ENCODE data around the gene JADE3. TPM values are rescaled to one million over a fixed set of nuclear protein-coding genes. Genes with fewer than 3 reads are reported as not detected.

The JADE3 gene
- total and polyA plus RNA-seq, 3 experiments from 2014 or later = 1.6 TPM; not detected in 1

GRCh38 chrX:46984705-46985104, 72.5 kb downstream of the JADE3 start:
- no peak overlapping the region for H3K27ac Mint-ChIP-seq

GRCh38 chrX:46989548-46989947, 77.3 kb downstream of the JADE3 start:
- no peak for DNase-seq
- no peak overlapping the region for H3K4me3 Mint-ChIP-seq
- H3K9me3 ChIP-seq (ENCODE audit: low read length) = no peaks in the 10 kb centered on the region
- H3K4me1 Mint-ChIP-seq = no peaks in the 10 kb centered on the region
- H3K9me3 Mint-ChIP-seq = peaks cover 0 to 2% (median 0%) of the 10 kb centered on the region in 5 donors
- no peaks in the 10 kb centered on the region for H3K36me3 Mint-ChIP-seq
- peaks cover 0 to 9% of the 10 kb centered on the region in 2 donors for H3K27me3 Mint-ChIP-seq
- CTCF ChIA-PET = no interaction called here
- H3K4me3 ChIP-seq (ENCODE audit: low read length) = no peak overlapping the region
- H3K27ac ChIP-seq (ENCODE audit: low read depth, low read length) = no peak overlapping the region
- H3K27me3 ChIP-seq (ENCODE audit: insufficient read depth, low read length, poor library complexity, severe bottlenecking) = no peaks in the 10 kb centered on the region
- POLR2A ChIA-PET = no interaction called here
- H3K36me3 ChIP-seq (ENCODE audit: insufficient read depth, low read length) = no peaks in the 10 kb centered on the region
- no peak overlapping the region for H3K27ac Mint-ChIP-seq
- H3K4me1 ChIP-seq (ENCODE audit: insufficient read depth, low read length) = no peaks in the 10 kb centered on the region

More at GRCh38 chrX:46984705-46985104, 72.5 kb downstream of the JADE3 start:
- H3K4me1 Mint-ChIP-seq = no peaks in the 10 kb centered on the region
- no peak overlapping the region for H3K4me3 Mint-ChIP-seq
- Histone ChIP-seq H3K4me1 (ENCODE audit: insufficient read depth, low read length) (no peaks in the 10 kb centered on the region), H3K36me3 (ENCODE audit: insufficient read depth, low read length) (no peaks in the 10 kb centered on the region), H3K27ac (ENCODE audit: low read depth, low read length) (no peak overlapping the region), H3K9me3 (ENCODE audit: low read length) (no peaks in the 10 kb centered on the region), H3K4me3 (ENCODE audit: low read length) (no peak overlapping the region), H3K27me3 (ENCODE audit: insufficient read depth, low read length, poor library complexity, severe bottlenecking) (no peaks in the 10 kb centered on the region)
- ChIA-PET CTCF (no interaction called here), POLR2A (no interaction called here)
- H3K9me3 Mint-ChIP-seq = peaks cover 0 to 2% (median 0%) of the 10 kb centered on the region in 5 donors
- no peak for DNase-seq
- H3K27me3 Mint-ChIP-seq = peaks cover 0 to 6% of the 10 kb centered on the region in 2 donors
- H3K36me3 Mint-ChIP-seq = no peaks in the 10 kb centered on the region

GRCh38 chrX:46991664-46992063, 79.4 kb downstream of the JADE3 start:
- H3K4me3 Mint-ChIP-seq = no peak overlapping the region
- no peaks in the 10 kb centered on the region for H3K36me3 Mint-ChIP-seq
- no peak for DNase-seq

GRCh38 chrX:46992070-46992469, 79.8 kb downstream of the JADE3 start:
- no peaks in the 10 kb centered on the region for H3K4me1 Mint-ChIP-seq
- peaks cover 0 to 2% (median 0%) of the 10 kb centered on the region in 5 donors for H3K9me3 Mint-ChIP-seq
- no peaks in the 10 kb centered on the region for H3K4me1 ChIP-seq (ENCODE audit: insufficient read depth, low read length)
- H3K9me3 ChIP-seq (ENCODE audit: low read length) = no peaks in the 10 kb centered on the region
- no peak overlapping the region for H3K27ac Mint-ChIP-seq
- H3K27me3 ChIP-seq (ENCODE audit: insufficient read depth, low read length, poor library complexity, severe bottlenecking) = no peaks in the 10 kb centered on the region
- DNase-seq = no peak
- ChIA-PET CTCF (no interaction called here), POLR2A (no interaction called here)
- H3K4me3 Mint-ChIP-seq = peak overlapping the region in 1 of 7 donors; percentile 34
- no peaks in the 10 kb centered on the region for H3K36me3 ChIP-seq (ENCODE audit: insufficient read depth, low read length)
- peaks cover 0 to 13% of the 10 kb centered on the region in 2 donors for H3K27me3 Mint-ChIP-seq
- H3K36me3 Mint-ChIP-seq = no peaks in the 10 kb centered on the region
- H3K27ac ChIP-seq (ENCODE audit: low read depth, low read length) = no peak overlapping the region
- H3K4me3 ChIP-seq (ENCODE audit: low read length) = no peak overlapping the region

More at GRCh38 chrX:46991664-46992063, 79.4 kb downstream of the JADE3 start:
- Mint-ChIP-seq H3K9me3 (peaks cover 0 to 2% (median 0%) of the 10 kb centered on the region in 5 donors), H3K27ac (no peak overlapping the region), H3K4me1 (no peaks in the 10 kb centered on the region), H3K27me3 (peaks cover 0 to 12% of the 10 kb centered on the region in 2 donors)
- ChIA-PET CTCF (no interaction called here), POLR2A (no interaction called here)
- Histone ChIP-seq H3K4me3 (ENCODE audit: low read length) (no peak overlapping the region), H3K27ac (ENCODE audit: low read depth, low read length) (no peak overlapping the region), H3K9me3 (ENCODE audit: low read length) (no peaks in the 10 kb centered on the region), H3K36me3 (ENCODE audit: insufficient read depth, low read length) (no peaks in the 10 kb centered on the region), H3K4me1 (ENCODE audit: insufficient read depth, low read length) (no peaks in the 10 kb centered on the region), H3K27me3 (ENCODE audit: insufficient read depth, low read length, poor library complexity, severe bottlenecking) (no peaks in the 10 kb centered on the region)

- Mint-ChIP-seq H3K4me3 (no peak overlapping the region), H3K9me3 (peaks cover 0 to under 1% (median 0%) of the 10 kb centered on the region in 5 donors), H3K27me3 (peaks cover 0 to 16% of the 10 kb centered on the region in 2 donors), H3K36me3 (no peaks in the 10 kb centered on the region), H3K4me1 (no peaks in the 10 kb centered on the region), H3K27ac (no peak overlapping the region)
- Histone ChIP-seq H3K4me3 (ENCODE audit: low read length) (no peak overlapping the region), H3K27me3 (ENCODE audit: insufficient read depth, low read length, poor library complexity, severe bottlenecking) (no peaks in the 10 kb centered on the region), H3K4me1 (ENCODE audit: insufficient read depth, low read length) (no peaks in the 10 kb centered on the region), H3K27ac (ENCODE audit: low read depth, low read length) (no peak overlapping the region), H3K9me3 (ENCODE audit: low read length) (no peaks in the 10 kb centered on the region), H3K36me3 (ENCODE audit: insufficient read depth, low read length) (no peaks in the 10 kb centered on the region)
- ChIA-PET POLR2A (no interaction called here), CTCF (no interaction called here)
- no peak for DNase-seq
These were observed 81.9 kb downstream of the JADE3 start for GRCh38 chrX:46994096-46994495.

GRCh38 chrX:47012131-47012530, 99.9 kb downstream of the JADE3 start:
- Histone ChIP-seq H3K9me3 (ENCODE audit: low read length) (no peaks in the 10 kb centered on the region), H3K4me1 (ENCODE audit: insufficient read depth, low read length) (no peaks in the 10 kb centered on the region), H3K4me3 (ENCODE audit: low read length) (no peak overlapping the region), H3K27ac (ENCODE audit: low read depth, low read length) (no peak overlapping the region), H3K27me3 (ENCODE audit: insufficient read depth, low read length, poor library complexity, severe bottlenecking) (no peaks in the 10 kb centered on the region), H3K36me3 (ENCODE audit: insufficient read depth, low read length) (no peaks in the 10 kb centered on the region)
- CTCF ChIA-PET = no interaction called here
- Mint-ChIP-seq H3K4me1 (no peaks in the 10 kb centered on the region), H3K27ac (no peak overlapping the region), H3K4me3 (no peak overlapping the region), H3K9me3 (no peaks in the 10 kb centered on the region), H3K27me3 (peaks cover 3 to 5% of the 10 kb centered on the region in 2 donors), H3K36me3 (no peaks in the 10 kb centered on the region)
- DNase-seq = no peak
- POLR2A ChIA-PET = no interaction called here

GRCh38 chrX:47026198-47026597, 114.0 kb downstream of the JADE3 start:
- CTCF ChIA-PET = no interaction called here
- no peak overlapping the region for H3K4me3 Mint-ChIP-seq
- H3K4me1 Mint-ChIP-seq = no peaks in the 10 kb centered on the region
- H3K27ac ChIP-seq (ENCODE audit: low read depth, low read length) = no peak overlapping the region
- H3K27me3 Mint-ChIP-seq = peaks cover 0 to 2% of the 10 kb centered on the region in 2 donors
- no peak overlapping the region for H3K27ac Mint-ChIP-seq
- no peaks in the 10 kb centered on the region for H3K27me3 ChIP-seq (ENCODE audit: insufficient read depth, low read length, poor library complexity, severe bottlenecking)
- POLR2A ChIA-PET = no interaction called here
- H3K9me3 ChIP-seq (ENCODE audit: low read length) = no peaks in the 10 kb centered on the region
- no peaks in the 10 kb centered on the region for H3K9me3 Mint-ChIP-seq
- no peaks in the 10 kb centered on the region for H3K4me1 ChIP-seq (ENCODE audit: insufficient read depth, low read length)
- H3K36me3 ChIP-seq (ENCODE audit: insufficient read depth, low read length) = no peaks in the 10 kb centered on the region
- no peak overlapping the region for H3K4me3 ChIP-seq (ENCODE audit: low read length)
- H3K36me3 Mint-ChIP-seq = no peaks in the 10 kb centered on the region
- no peak for DNase-seq

GRCh38 chrX:47030339-47030738, 118.1 kb downstream of the JADE3 start:
- DNase-seq = peak in 2 of 5 donors; percentile 4 to 23
- CTCF ChIA-PET = no interaction called here

GRCh38 chrX:47047989-47048388, 135.8 kb downstream of the JADE3 start:
- peaks cover 0 to 8% (median 0%) of the 10 kb centered on the region in 3 donors for H3K36me3 Mint-ChIP-seq
- CTCF ChIA-PET = no interaction called here
- Histone ChIP-seq H3K27ac (ENCODE audit: low read depth, low read length) (no peak overlapping the region), H3K4me1 (ENCODE audit: insufficient read depth, low read length) (no peaks in the 10 kb centered on the region), H3K9me3 (ENCODE audit: low read length) (no peaks in the 10 kb centered on the region), H3K36me3 (ENCODE audit: insufficient read depth, low read length) (no peaks in the 10 kb centered on the region), H3K27me3 (ENCODE audit: insufficient read depth, low read length, poor library complexity, severe bottlenecking) (no peaks in the 10 kb centered on the region), H3K4me3 (ENCODE audit: low read length) (no peak overlapping the region)
- H3K4me1 Mint-ChIP-seq = no peaks in the 10 kb centered on the region
- DNase-seq = no peak
- no peak overlapping the region for H3K4me3 Mint-ChIP-seq
- H3K27ac Mint-ChIP-seq = no peak overlapping the region
- peaks cover 8 to 16% (median 13%) of the 10 kb centered on the region in 5 donors for H3K9me3 Mint-ChIP-seq
- peaks cover 3 to 4% of the 10 kb centered on the region in 2 donors for H3K27me3 Mint-ChIP-seq
- POLR2A ChIA-PET = no interaction called here

More at GRCh38 chrX:47030339-47030738, 118.1 kb downstream of the JADE3 start:
- H3K27ac ChIP-seq (ENCODE audit: low read depth, low read length) = no peak overlapping the region
- no peaks in the 10 kb centered on the region for H3K4me1 ChIP-seq (ENCODE audit: insufficient read depth, low read length)
- no peaks in the 10 kb centered on the region for H3K9me3 ChIP-seq (ENCODE audit: low read length)
- no peaks in the 10 kb centered on the region for H3K36me3 Mint-ChIP-seq
- H3K27me3 Mint-ChIP-seq = peaks cover 0 to 2% of the 10 kb centered on the region in 2 donors
- no peaks in the 10 kb centered on the region for H3K27me3 ChIP-seq (ENCODE audit: insufficient read depth, low read length, poor library complexity, severe bottlenecking)
- H3K4me1 Mint-ChIP-seq = no peaks in the 10 kb centered on the region
- POLR2A ChIA-PET = no interaction called here
- H3K4me3 Mint-ChIP-seq = no peak overlapping the region
- H3K4me3 ChIP-seq (ENCODE audit: low read length) = no peak overlapping the region
- no peaks in the 10 kb centered on the region for H3K36me3 ChIP-seq (ENCODE audit: insufficient read depth, low read length)
- no peaks in the 10 kb centered on the region for H3K9me3 Mint-ChIP-seq
- H3K27ac Mint-ChIP-seq = no peak overlapping the region
